HepG2 (cell line): ENCODE data around the gene DDX39B. TPM values are rescaled to one million over a fixed set of nuclear protein-coding genes. Genes with fewer than 3 reads are reported as not detected.

Experiments used
- ATAC-seq: fragments of 200-7000 bp; cut with Tn5 transposase; 3 replicates; pipeline ENCODE4 v1.9.1; 2020; ENCODE audit warnings: mild to moderate bottlenecking, moderate library complexity
- BruUV-seq: library from RNA; stranded (reverse); fragments of 400-500 nt; replicated peaks from 2 replicates; lab custom pipeline; 2021; lab: Mats Ljungman, UMichigan
- CTCF ChIA-PET: fragments of 300-600 bp; formaldehyde crosslinking; extraction: SDS; loops from one replicate; lab custom pipeline; 2021; ENCODE audit warnings: low total read pairs, inconsistent platforms, low intra/inter-chr PET ratio; lab: Yijun Ruan, JAX
- POLR2A ChIA-PET: fragments of 350-600 bp; sonication (Branson Sonifier 250); formaldehyde crosslinking; loops from one replicate; lab custom pipeline; 2020; ENCODE audit warnings: antibody characterized with exemption, inconsistent platforms; lab: Yijun Ruan, JAX
- DNase-seq: peaks from one replicate; pipeline ENCODE4 v3.0.0-alpha.2; 2015; ENCODE audit warnings: low spot score
- FAIRE-seq: peaks from 3 replicates; lab custom pipeline; 2011; peaks lifted over from hg19 to GRCh38; lab: Jason Lieb, UNC
- H2AFZ ChIP-seq: one replicate; pipeline ENCODE4 v1.6.1; 2011; ENCODE audit warnings: low read length, inconsistent platforms
- H3K27ac ChIP-seq: fragments of 300-600 bp; 3 replicates; pipeline ENCODE4 v1.8.0; 2011; ENCODE audit warnings: mixed run types, mild to moderate bottlenecking, mixed read lengths, low read length, inconsistent platforms; ENCODE audit not compliant: insufficient read depth; ENCODE audit errors: extremely low read length
- H3K27me3 ChIP-seq, 2 experiments: fragments of 200-600 bp in 1 of 2; 2 replicates in 1 of 2; 3 replicates in 1 of 2; pipeline versions ENCODE4 v1.6.0 to v1.8.0; 2011; ENCODE audit warnings: low read length in 2 of 2, mild to moderate bottlenecking in 2 of 2, moderate library complexity in 2 of 2, inconsistent platforms in 1 of 2; ENCODE audit not compliant: insufficient read depth in 2 of 2, control insufficient read depth in 1 of 2
- H3K36me3 ChIP-seq, 2 experiments: fragments of 200-600 bp in 1 of 2; replicated peaks in 1 of 2; 2 replicates in 1 of 2; 3 replicates in 1 of 2; pipeline versions ENCODE4 v1.5.1 to v1.8.0; 2011; ENCODE audit warnings: low read length in 2 of 2, inconsistent platforms in 1 of 2; ENCODE audit not compliant: insufficient read depth in 2 of 2, control insufficient read depth in 1 of 2
- H3K4me1 ChIP-seq: 2 replicates; pipeline ENCODE4 v1.5.1; 2012; ENCODE audit warnings: low read length, inconsistent platforms; ENCODE audit not compliant: insufficient read depth
- H3K4me2 ChIP-seq: 2 replicates; pipeline ENCODE4 v1.6.0; 2011; ENCODE audit warnings: low read depth, low read length, inconsistent platforms
- H3K4me3 ChIP-seq, 3 experiments: fragments of 200-600 bp in 1 of 3; sonication (generic), shearing (Covaris generic) in 1 of 3; replicated peaks in 1 of 3; 2 replicates each; pipeline ENCODE4 v1.5.1; 2011 to 2016; ENCODE audit warnings: low read length in 3 of 3, inconsistent platforms in 2 of 3, low read depth in 2 of 3, mild to moderate bottlenecking in 2 of 3, control low read depth in 1 of 3, mixed read lengths in 1 of 3; ENCODE audit not compliant: insufficient read depth in 1 of 3
- H3K79me2 ChIP-seq: one replicate; pipeline ENCODE4 v1.6.1; 2011; ENCODE audit warnings: low read length, inconsistent platforms; ENCODE audit not compliant: insufficient read depth
- H3K9ac ChIP-seq: 2 replicates; pipeline ENCODE4 v1.6.0; 2011; ENCODE audit warnings: mild to moderate bottlenecking, low read depth, low read length, inconsistent platforms; ENCODE audit not compliant: insufficient read depth
- H3K9me3 ChIP-seq: 2 replicates; pipeline ENCODE4 v1.5.1; 2012; ENCODE audit warnings: mild to moderate bottlenecking, low read length
- H4K20me1 ChIP-seq: 2 replicates; pipeline ENCODE4 v1.6.0; 2011; ENCODE audit warnings: inconsistent platforms, mild to moderate bottlenecking, low read length, moderate library complexity; ENCODE audit not compliant: insufficient read depth
- CREB1 ChIP-seq, 2 experiments: fragments of 450-650 bp in 1 of 2; IDR thresholded peaks; 2 replicates each; pipeline ENCODE4 v1.6.1; 2016 to 2017; ENCODE audit warnings: control low read depth in 1 of 2, mild to moderate bottlenecking in 1 of 2, missing compliant biosample characterization in 1 of 2, missing genetic modification characterization in 1 of 2
- FOSL1 ChIP-seq: sonication (generic); formaldehyde crosslinking; IDR thresholded peaks from 2 replicates; pipeline ENCODE4 v1.9.0; 2021; ENCODE audit warnings: missing genetic modification reagents, borderline replicate concordance
- HNRNPUL1 ChIP-seq: fragments of 200-400 bp; formaldehyde crosslinking; IDR thresholded peaks from 2 replicates; pipeline ENCODE4 v1.6.1; 2017; ENCODE audit warnings: low read depth, mild to moderate bottlenecking, low read length, moderate library complexity
- MZF1 ChIP-seq: sonication (generic); formaldehyde crosslinking; IDR thresholded peaks from 2 replicates; pipeline ENCODE4 v1.8.1; 2023; ENCODE audit warnings: mild to moderate bottlenecking, missing genetic modification reagents, borderline replicate concordance
- NKX3-1 ChIP-seq: sonication (generic); formaldehyde crosslinking; IDR thresholded peaks from 2 replicates; pipeline ENCODE4 v1.5.0; 2020; ENCODE audit warnings: missing genetic modification reagents
- RBAK ChIP-seq: sonication (generic); formaldehyde crosslinking; IDR thresholded peaks from 2 replicates; pipeline ENCODE4 v1.5.1; 2020; ENCODE audit warnings: mild to moderate bottlenecking, missing genetic modification reagents
- TAF1 ChIP-seq: sonication (generic); formaldehyde crosslinking; IDR thresholded peaks from 2 replicates; pipeline ENCODE4 v1.4.0; 2020; ENCODE audit warnings: missing genetic modification reagents
- TSC22D2 ChIP-seq: sonication (generic); formaldehyde crosslinking; IDR thresholded peaks from 2 replicates; pipeline ENCODE4 v1.5.1; 2020; ENCODE audit warnings: missing genetic modification reagents, mild to moderate bottlenecking, borderline replicate concordance
- ZNF282 ChIP-seq: fragments of 450-650 bp; IDR thresholded peaks from 2 replicates; pipeline ENCODE4 v1.6.1; 2018; ENCODE audit not compliant: partially characterized antibody
- ZNF431 ChIP-seq: sonication (generic); formaldehyde crosslinking; IDR thresholded peaks from 2 replicates; pipeline ENCODE4 v1.9.0; 2022; ENCODE audit warnings: missing genetic modification reagents, low read depth, mild to moderate bottlenecking, borderline replicate concordance
- ZNF766 ChIP-seq: sonication (generic); formaldehyde crosslinking; IDR thresholded peaks from 2 replicates; pipeline ENCODE4 v1.5.0; 2020; ENCODE audit warnings: missing genetic modification reagents, borderline replicate concordance
- in situ Hi-C: cut with HindIII; loops from 2 replicates; pipeline ENCODE4 v1.10.0; 2017; ENCODE audit warnings: low pct_unique_long_range_greater_than_20kb; ENCODE audit not compliant: extremely low pct_ligation_motif_present
- intact Hi-C: fragments of 100-400 bp; cut with micrococcal nuclease; formaldehyde crosslinking; loops from one replicate; pipeline ENCODE4 v1.10.0; 2022; ENCODE audit not compliant: unreplicated experiment
- polyA plus RNA-seq, 8 experiments: library from polyadenylated mRNA; depleted of rRNA in 3 of 8; stranded (reverse) in 7 of 8; unstranded in 1 of 8; fragments of >200 nt; fragmentation: Illumina TruSeq in 4 of 8; extraction: Trizol in 4 of 8; gene quantifications; 2 replicates each; pipeline versions ENCODE4 v1.2.1 to v1.2.3, GENCODE V29; 2011 to 2016; ENCODE audit warnings: low read depth in 4 of 8, missing spikeins in 1 of 8, mixed read lengths in 1 of 8; ENCODE audit not compliant: insufficient read depth in 1 of 8
- total RNA-seq, 5 experiments: library from RNA; depleted of rRNA; stranded (reverse); fragments of >200 nt; fragmentation: Illumina TruSeq; extraction: Trizol; gene quantifications; 2 replicates each; pipeline ENCODE4 v1.2.3, GENCODE V29; 2016; ENCODE audit warnings: low read depth in 1 of 5
- TF ChIP-seq, protein P1 (sequence below): sonication (generic); formaldehyde crosslinking; IDR thresholded peaks from 2 replicates; pipeline ENCODE4 v1.5.0; 2020; ENCODE audit warnings: missing genetic modification reagents
- TF ChIP-seq, protein P2 (sequence below): sonication (generic); formaldehyde crosslinking; IDR thresholded peaks from 2 replicates; pipeline ENCODE4 v1.4.0; 2020; ENCODE audit warnings: missing genetic modification reagents, borderline replicate concordance
- TF ChIP-seq, protein P3 (sequence below): sonication (generic); formaldehyde crosslinking; IDR thresholded peaks from 2 replicates; pipeline ENCODE4 v1.4.0; 2020; ENCODE audit warnings: missing genetic modification reagents, mild to moderate bottlenecking, borderline replicate concordance

Gene DDX39B
- total and polyA plus RNA-seq, 2 of the 13 experiments (the other 11 are each of a cell fraction or from before 2014, with no cell fraction given): 570 to 678 TPM

GRCh38 chr6:31502586-31502985 is 39.2 kb downstream of the DDX39B start:
- DNase-seq: no peak
- Histone ChIP-seq H3K4me3 (no peak overlapping the region), H3K9ac (no peak overlapping the region), H3K27ac (no peak overlapping the region), H4K20me1 (no peaks in the 10 kb centered on the region), H3K27me3 (0 out of 5 replicates have a peak, but pooled peaks cover 0 to 8% of the 10 kb centered on the region in 2 experiments), H3K4me2 (no peak overlapping the region), H3K79me2 (no peaks in the 10 kb centered on the region), H3K36me3 (0 out of 5 replicates have a peak, but pooled peaks cover 0 to under 1% of the 10 kb centered on the region in 2 experiments), H2AFZ (no peak overlapping the region), H3K4me1 (peaks cover 17% of the 10 kb centered on the region), H3K9me3 (no peaks in the 10 kb centered on the region)
- intact Hi-C loops (no loop called here), in situ Hi-C loops (no loop called here)
- POLR2A ChIA-PET: no interaction called here
- no peak for ATAC-seq
- CTCF ChIA-PET: no interaction called here
- FAIRE-seq: peak; percentile 21
- no TSS peak for BruUV-seq
- TF ChIP-seq MZF1 (CRISPR knock-in tag) (no peak), RBAK (no peak), ZNF282 (no peak), CREB1 (IDR thresholded peaks at IDR 0.05) (no peak), CREB1 (CRISPR knock-in tag; IDR thresholded peaks at IDR 0.05) (no peak), FOSL1 (CRISPR knock-in tag) (no peak), NKX3-1 (no peak), ZNF431 (CRISPR knock-in tag) (no peak), ZNF766 (no peak), TSC22D2 (CRISPR knock-in tag) (no peak), HNRNPUL1 (no peak), TAF1 (CRISPR knock-in tag) (no peak)
- TF ChIP-seq, protein P1, sequence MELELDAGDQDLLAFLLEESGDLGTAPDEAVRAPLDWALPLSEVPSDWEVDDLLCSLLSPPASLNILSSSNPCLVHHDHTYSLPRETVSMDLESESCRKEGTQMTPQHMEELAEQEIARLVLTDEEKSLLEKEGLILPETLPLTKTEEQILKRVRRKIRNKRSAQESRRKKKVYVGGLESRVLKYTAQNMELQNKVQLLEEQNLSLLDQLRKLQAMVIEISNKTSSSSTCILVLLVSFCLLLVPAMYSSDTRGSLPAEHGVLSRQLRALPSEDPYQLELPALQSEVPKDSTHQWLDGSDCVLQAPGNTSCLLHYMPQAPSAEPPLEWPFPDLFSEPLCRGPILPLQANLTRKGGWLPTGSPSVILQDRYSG (CRISPR knock-in tag): no peak
- TF ChIP-seq, protein P2, sequence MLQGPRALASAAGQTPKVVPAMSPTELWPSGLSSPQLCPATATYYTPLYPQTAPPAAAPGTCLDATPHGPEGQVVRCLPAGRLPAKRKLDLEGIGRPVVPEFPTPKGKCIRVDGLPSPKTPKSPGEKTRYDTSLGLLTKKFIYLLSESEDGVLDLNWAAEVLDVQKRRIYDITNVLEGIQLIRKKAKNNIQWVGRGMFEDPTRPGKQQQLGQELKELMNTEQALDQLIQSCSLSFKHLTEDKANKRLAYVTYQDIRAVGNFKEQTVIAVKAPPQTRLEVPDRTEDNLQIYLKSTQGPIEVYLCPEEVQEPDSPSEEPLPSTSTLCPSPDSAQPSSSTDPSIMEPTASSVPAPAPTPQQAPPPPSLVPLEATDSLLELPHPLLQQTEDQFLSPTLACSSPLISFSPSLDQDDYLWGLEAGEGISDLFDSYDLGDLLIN (CRISPR knock-in tag): no peak
- TF ChIP-seq, protein P3, sequence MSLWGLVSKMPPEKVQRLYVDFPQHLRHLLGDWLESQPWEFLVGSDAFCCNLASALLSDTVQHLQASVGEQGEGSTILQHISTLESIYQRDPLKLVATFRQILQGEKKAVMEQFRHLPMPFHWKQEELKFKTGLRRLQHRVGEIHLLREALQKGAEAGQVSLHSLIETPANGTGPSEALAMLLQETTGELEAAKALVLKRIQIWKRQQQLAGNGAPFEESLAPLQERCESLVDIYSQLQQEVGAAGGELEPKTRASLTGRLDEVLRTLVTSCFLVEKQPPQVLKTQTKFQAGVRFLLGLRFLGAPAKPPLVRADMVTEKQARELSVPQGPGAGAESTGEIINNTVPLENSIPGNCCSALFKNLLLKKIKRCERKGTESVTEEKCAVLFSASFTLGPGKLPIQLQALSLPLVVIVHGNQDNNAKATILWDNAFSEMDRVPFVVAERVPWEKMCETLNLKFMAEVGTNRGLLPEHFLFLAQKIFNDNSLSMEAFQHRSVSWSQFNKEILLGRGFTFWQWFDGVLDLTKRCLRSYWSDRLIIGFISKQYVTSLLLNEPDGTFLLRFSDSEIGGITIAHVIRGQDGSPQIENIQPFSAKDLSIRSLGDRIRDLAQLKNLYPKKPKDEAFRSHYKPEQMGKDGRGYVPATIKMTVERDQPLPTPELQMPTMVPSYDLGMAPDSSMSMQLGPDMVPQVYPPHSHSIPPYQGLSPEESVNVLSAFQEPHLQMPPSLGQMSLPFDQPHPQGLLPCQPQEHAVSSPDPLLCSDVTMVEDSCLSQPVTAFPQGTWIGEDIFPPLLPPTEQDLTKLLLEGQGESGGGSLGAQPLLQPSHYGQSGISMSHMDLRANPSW (CRISPR knock-in tag): no peak
